Astrocyte (in vitro differentiated cells and primary cell): ENCODE measurements around the gene RABGAP1L. TPM values are rescaled to one million over a fixed set of nuclear protein-coding genes. Genes with fewer than 3 reads are reported as not detected.

Experiments
- DNase-seq: peaks from one replicate; pipeline ENCODE4 v3.0.0-alpha.2; 2010; ENCODE audit warnings: low read depth
- FAIRE-seq: peaks from 2 replicates; lab custom pipeline; 2011; peaks lifted over from hg19 to GRCh38; lab: Jason Lieb, UNC
- H2AFZ ChIP-seq: 2 replicates; pipeline ENCODE4 v1.6.0; 2012; ENCODE audit warnings: low read depth, low read length, inconsistent platforms
- H3K27ac ChIP-seq: 2 replicates; pipeline ENCODE4 v1.5.1; 2011; ENCODE audit warnings: low read depth, low read length, inconsistent platforms
- H3K27me3 ChIP-seq: 2 replicates; pipeline ENCODE4 v1.6.0; 2011; ENCODE audit warnings: low read length, inconsistent platforms; ENCODE audit not compliant: insufficient read depth
- H3K36me3 ChIP-seq: 2 replicates; pipeline ENCODE4 v1.5.1; 2011; ENCODE audit warnings: low read length, inconsistent platforms; ENCODE audit not compliant: insufficient read depth
- H3K4me1 ChIP-seq: 2 replicates; pipeline ENCODE4 v1.5.1; 2011; ENCODE audit warnings: low read length, inconsistent platforms; ENCODE audit not compliant: insufficient read depth
- H3K4me2 ChIP-seq: 2 replicates; pipeline ENCODE4 v1.6.0; 2012; ENCODE audit warnings: low read length, inconsistent platforms
- H3K4me3 ChIP-seq: 2 replicates; pipeline ENCODE4 v1.5.1; 2011; ENCODE audit warnings: low read depth, mild to moderate bottlenecking, low read length, inconsistent platforms; ENCODE audit not compliant: insufficient read depth
- H3K79me2 ChIP-seq: 2 replicates; pipeline ENCODE4 v1.6.0; 2012; ENCODE audit warnings: mild to moderate bottlenecking, low read length, inconsistent platforms; ENCODE audit not compliant: insufficient read depth
- H3K9ac ChIP-seq: 2 replicates; pipeline ENCODE4 v1.6.0; 2012; ENCODE audit warnings: mild to moderate bottlenecking, low read length, inconsistent platforms
- H3K9me3 ChIP-seq: 2 replicates; pipeline ENCODE4 v1.5.1; 2012; ENCODE audit warnings: low read depth, mild to moderate bottlenecking, low read length, inconsistent platforms; ENCODE audit not compliant: insufficient read depth
- H4K20me1 ChIP-seq: 2 replicates; pipeline ENCODE4 v1.6.0; 2012; ENCODE audit warnings: low read length, inconsistent platforms; ENCODE audit not compliant: insufficient read depth
- H3K27ac Mint-ChIP-seq: one replicate; pipeline ENCODE4 v1.8.0; 2021; ENCODE audit warnings: mild to moderate bottlenecking, mixed read lengths; ENCODE audit not compliant: unreplicated experiment
- H3K27me3 Mint-ChIP-seq: one replicate; pipeline ENCODE4 v1.8.0; 2021; ENCODE audit warnings: low read depth, mixed read lengths; ENCODE audit not compliant: unreplicated experiment
- H3K36me3 Mint-ChIP-seq: one replicate; pipeline ENCODE4 v1.8.0; 2021; ENCODE audit warnings: low read depth, mixed read lengths; ENCODE audit not compliant: unreplicated experiment
- H3K4me1 Mint-ChIP-seq: one replicate; pipeline ENCODE4 v1.8.0; 2021; ENCODE audit warnings: low read depth, mixed read lengths; ENCODE audit not compliant: unreplicated experiment
- H3K4me3 Mint-ChIP-seq: one replicate; pipeline ENCODE4 v1.8.0; 2021; ENCODE audit warnings: mild to moderate bottlenecking, moderate library complexity, mixed read lengths; ENCODE audit not compliant: unreplicated experiment
- H3K9me3 Mint-ChIP-seq: one replicate; pipeline ENCODE4 v1.8.0; 2021; ENCODE audit warnings: mild to moderate bottlenecking, mixed read lengths; ENCODE audit not compliant: unreplicated experiment
- EZH2 ChIP-seq: IDR thresholded peaks from 2 replicates; pipeline ENCODE4 v1.6.1; 2012; ENCODE audit warnings: mild to moderate bottlenecking, low read length, inconsistent platforms; ENCODE audit not compliant: insufficient read depth
- total RNA-seq: library from RNA; stranded (reverse); gene quantifications from 2 replicates; pipeline ENCODE4 v1.2.1, GENCODE V29; 2021
- TF ChIP-seq, protein P1 (sequence below): IDR thresholded peaks from 2 replicates; pipeline ENCODE4 v1.5.1; 2011; ENCODE audit warnings: low read depth, mild to moderate bottlenecking, inconsistent platforms, low read length, moderate library complexity; ENCODE audit not compliant: insufficient read depth

RABGAP1L gene
- total RNA-seq, 1 donor from 2014 or later: 40.2 TPM

DNA sequence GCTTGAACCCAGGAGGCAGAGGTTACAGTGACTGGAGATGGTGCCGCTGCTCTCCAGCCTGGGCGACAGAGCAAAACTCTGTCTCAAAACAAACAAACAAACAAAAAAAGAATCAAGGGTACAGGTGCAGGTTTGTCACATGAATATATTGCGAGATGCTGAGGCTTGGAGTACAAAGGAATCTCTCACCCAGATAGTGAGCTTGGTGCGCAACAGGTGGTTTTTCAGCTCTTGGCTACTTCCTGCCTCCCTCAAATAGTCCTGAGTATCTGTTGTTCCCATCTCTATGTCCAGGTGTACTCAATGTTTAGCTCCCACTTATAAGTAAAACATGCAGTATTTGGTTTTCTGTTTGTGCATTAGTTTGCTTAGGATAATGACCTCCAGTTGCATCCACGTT lies 666.5 kb downstream of the RABGAP1L start:
- H3K4me3 ChIP-seq: no peak overlapping the region
- H3K9me3 Mint-ChIP-seq: no peaks in the 10 kb centered on the region
- no peaks in the 10 kb centered on the region for H3K27me3 Mint-ChIP-seq
- peaks cover 4% of the 10 kb centered on the region for H3K36me3 Mint-ChIP-seq
- no peak overlapping the region for H3K4me3 Mint-ChIP-seq
- no peak overlapping the region for H2AFZ ChIP-seq
- H3K4me1 ChIP-seq: no peaks in the 10 kb centered on the region
- FAIRE-seq: no peak
- H3K27ac Mint-ChIP-seq: no peak overlapping the region
- H3K79me2 ChIP-seq: no peaks in the 10 kb centered on the region
- H3K27me3 ChIP-seq: no peaks in the 10 kb centered on the region
- H3K9me3 ChIP-seq: no peaks in the 10 kb centered on the region
- TF ChIP-seq, protein P1, sequence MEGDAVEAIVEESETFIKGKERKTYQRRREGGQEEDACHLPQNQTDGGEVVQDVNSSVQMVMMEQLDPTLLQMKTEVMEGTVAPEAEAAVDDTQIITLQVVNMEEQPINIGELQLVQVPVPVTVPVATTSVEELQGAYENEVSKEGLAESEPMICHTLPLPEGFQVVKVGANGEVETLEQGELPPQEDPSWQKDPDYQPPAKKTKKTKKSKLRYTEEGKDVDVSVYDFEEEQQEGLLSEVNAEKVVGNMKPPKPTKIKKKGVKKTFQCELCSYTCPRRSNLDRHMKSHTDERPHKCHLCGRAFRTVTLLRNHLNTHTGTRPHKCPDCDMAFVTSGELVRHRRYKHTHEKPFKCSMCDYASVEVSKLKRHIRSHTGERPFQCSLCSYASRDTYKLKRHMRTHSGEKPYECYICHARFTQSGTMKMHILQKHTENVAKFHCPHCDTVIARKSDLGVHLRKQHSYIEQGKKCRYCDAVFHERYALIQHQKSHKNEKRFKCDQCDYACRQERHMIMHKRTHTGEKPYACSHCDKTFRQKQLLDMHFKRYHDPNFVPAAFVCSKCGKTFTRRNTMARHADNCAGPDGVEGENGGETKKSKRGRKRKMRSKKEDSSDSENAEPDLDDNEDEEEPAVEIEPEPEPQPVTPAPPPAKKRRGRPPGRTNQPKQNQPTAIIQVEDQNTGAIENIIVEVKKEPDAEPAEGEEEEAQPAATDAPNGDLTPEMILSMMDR: no peak
- TF ChIP-seq EZH2: no peak
- H3K9ac ChIP-seq: no peak overlapping the region
- no peaks in the 10 kb centered on the region for H4K20me1 ChIP-seq
- DNase-seq: no peak
- H3K27ac ChIP-seq: no peak overlapping the region
- H3K36me3 ChIP-seq: no peaks in the 10 kb centered on the region
- H3K4me2 ChIP-seq: no peak overlapping the region
- no peaks in the 10 kb centered on the region for H3K4me1 Mint-ChIP-seq

GRCh38 chr1:174828264-174828663 lies 668.9 kb downstream of the RABGAP1L start:
- no peaks in the 10 kb centered on the region for H3K27me3 Mint-ChIP-seq
- FAIRE-seq (no peak), DNase-seq (no peak)
- Histone ChIP-seq H4K20me1 (no peaks in the 10 kb centered on the region), H3K36me3 (no peaks in the 10 kb centered on the region), H3K27me3 (no peaks in the 10 kb centered on the region), H3K9ac (no peak overlapping the region), H3K79me2 (no peaks in the 10 kb centered on the region), H2AFZ (no peak overlapping the region), H3K4me3 (no peak overlapping the region), H3K9me3 (no peaks in the 10 kb centered on the region), H3K27ac (no peak overlapping the region), H3K4me2 (no peak overlapping the region), H3K4me1 (no peaks in the 10 kb centered on the region)
- H3K9me3 Mint-ChIP-seq: no peaks in the 10 kb centered on the region
- no peak overlapping the region for H3K4me3 Mint-ChIP-seq
- no peaks in the 10 kb centered on the region for H3K4me1 Mint-ChIP-seq
- H3K36me3 Mint-ChIP-seq: peaks cover 4% of the 10 kb centered on the region
- no peak overlapping the region for H3K27ac Mint-ChIP-seq
- no peak for TF ChIP-seq EZH2
- TF ChIP-seq, protein P1: no peak

DNA sequence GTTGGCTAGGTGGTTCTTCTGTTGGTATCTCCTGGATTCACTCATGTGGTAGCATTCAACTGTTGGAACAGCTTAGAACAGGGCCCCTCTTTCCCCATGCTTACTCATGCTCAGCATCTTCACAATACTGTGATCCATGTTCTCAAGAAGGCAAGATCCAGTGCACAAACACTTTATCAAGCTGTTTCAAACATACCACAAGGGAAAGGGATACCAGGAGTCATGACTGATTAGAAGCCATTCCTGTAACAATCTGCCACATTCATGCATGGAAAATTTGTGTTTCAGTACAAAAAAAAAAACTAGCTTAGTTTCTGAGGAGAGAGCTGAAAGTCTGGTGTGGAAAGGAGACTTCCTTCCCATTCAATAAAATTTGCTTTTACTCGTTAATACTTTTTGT lies 670.7 kb downstream of the RABGAP1L start:
- TF ChIP-seq EZH2: no peak
- TF ChIP-seq, protein P1: no peak
- Mint-ChIP-seq H3K36me3 (peaks cover 4% of the 10 kb centered on the region), H3K4me3 (no peak overlapping the region), H3K4me1 (no peaks in the 10 kb centered on the region), H3K27me3 (no peaks in the 10 kb centered on the region), H3K9me3 (no peaks in the 10 kb centered on the region), H3K27ac (no peak overlapping the region)
- H3K4me1 ChIP-seq: no peaks in the 10 kb centered on the region
- H2AFZ ChIP-seq: no peak overlapping the region
- no peaks in the 10 kb centered on the region for H4K20me1 ChIP-seq
- H3K36me3 ChIP-seq: no peaks in the 10 kb centered on the region
- no peak overlapping the region for H3K27ac ChIP-seq
- no peaks in the 10 kb centered on the region for H3K9me3 ChIP-seq
- no peaks in the 10 kb centered on the region for H3K27me3 ChIP-seq
- no peaks in the 10 kb centered on the region for H3K79me2 ChIP-seq
- H3K4me2 ChIP-seq: no peak overlapping the region
- FAIRE-seq (no peak), DNase-seq (no peak)
- H3K4me3 ChIP-seq: no peak overlapping the region
- H3K9ac ChIP-seq: no peak overlapping the region
